Frontal cortex (tissue), 4 donors: ENCODE results near the gene HNRNPAB. TPM values are rescaled to one million over a fixed set of nuclear protein-coding genes. Genes with fewer than 3 reads are reported as not detected.
A peak's percentile ranks its signal among the peaks of the same experiment; 100 is the strongest.

ENCODE experiments used
- DNase-seq, 2 donors: peaks; one replicate each; pipeline ENCODE4 v3.0.0; 2012; ENCODE audit warnings: low spot score in 2 of 2
- FAIRE-seq: peaks from 2 replicates; lab custom pipeline; 2012; peaks lifted over from hg19 to GRCh38; lab: Jason Lieb, UNC
- total RNA-seq: library from RNA; depleted of rRNA; stranded (reverse); fragments of >200 nt; gene quantifications from one replicate; pipeline ENCODE4 v1.2.3, GENCODE V29; 2014
- donor health status: control.
- donor health status: control.
- donor health status: control.

Gene HNRNPAB
- total RNA-seq, 1 donor from 2014 or later, result 49.7 TPM

- no peak for DNase-seq
- no peak for FAIRE-seq
These were observed 5.8 kb downstream of the HNRNPAB start for GRCh38 chr5:178210073-178210535.

- no peak for DNase-seq
- FAIRE-seq, result no peak
These were observed 6.4 kb downstream of the HNRNPAB start for GRCh38 chr5:178210686-178211085.

DNA sequence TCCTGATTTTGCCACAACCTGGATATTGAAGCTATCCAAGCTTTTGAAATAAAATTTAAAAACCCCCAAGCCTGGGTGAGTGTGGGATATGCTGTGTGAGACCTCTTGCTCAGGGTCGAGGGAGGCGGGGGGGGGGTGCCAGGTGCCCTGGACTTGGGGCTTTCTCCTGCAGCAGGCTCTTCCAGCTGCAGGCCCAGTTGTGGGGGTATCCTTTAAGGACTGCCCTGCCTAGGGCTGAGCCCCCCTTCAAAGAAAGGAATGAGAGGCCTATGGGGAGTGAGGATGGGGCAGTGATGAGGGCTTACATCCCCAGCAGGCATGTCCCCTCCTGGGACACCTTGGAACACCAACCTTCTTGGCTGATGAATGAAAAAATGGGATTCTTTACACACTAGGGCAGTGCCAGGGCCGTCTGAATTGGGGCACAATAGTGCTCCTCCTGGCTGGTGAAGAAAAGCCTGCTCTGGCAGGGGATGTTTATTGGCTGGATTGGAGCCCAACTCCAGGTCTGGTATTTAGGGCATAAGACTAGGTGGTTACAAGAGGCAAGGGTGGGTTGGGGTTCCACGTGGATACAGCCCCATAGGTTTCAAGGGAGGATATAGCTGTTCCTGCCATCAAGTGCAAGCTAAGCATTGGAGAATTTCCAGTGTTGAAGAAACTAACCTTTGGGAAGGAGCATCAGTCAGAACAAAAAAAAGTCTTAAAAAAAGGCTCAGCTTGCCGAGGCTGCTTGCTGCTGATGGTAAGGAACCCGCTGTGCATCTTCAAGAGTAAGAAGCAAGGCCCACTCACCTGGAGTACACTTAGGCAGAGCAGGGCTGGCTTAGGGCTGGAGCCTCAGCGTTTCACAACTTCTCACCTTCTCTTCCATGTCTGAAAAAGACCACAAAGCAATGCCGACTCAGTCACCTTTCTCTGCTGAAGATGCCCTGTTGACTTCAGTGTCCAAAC is 7.0 kb downstream of the HNRNPAB start:
- FAIRE-seq (no peak), DNase-seq (no peak)

DNA sequence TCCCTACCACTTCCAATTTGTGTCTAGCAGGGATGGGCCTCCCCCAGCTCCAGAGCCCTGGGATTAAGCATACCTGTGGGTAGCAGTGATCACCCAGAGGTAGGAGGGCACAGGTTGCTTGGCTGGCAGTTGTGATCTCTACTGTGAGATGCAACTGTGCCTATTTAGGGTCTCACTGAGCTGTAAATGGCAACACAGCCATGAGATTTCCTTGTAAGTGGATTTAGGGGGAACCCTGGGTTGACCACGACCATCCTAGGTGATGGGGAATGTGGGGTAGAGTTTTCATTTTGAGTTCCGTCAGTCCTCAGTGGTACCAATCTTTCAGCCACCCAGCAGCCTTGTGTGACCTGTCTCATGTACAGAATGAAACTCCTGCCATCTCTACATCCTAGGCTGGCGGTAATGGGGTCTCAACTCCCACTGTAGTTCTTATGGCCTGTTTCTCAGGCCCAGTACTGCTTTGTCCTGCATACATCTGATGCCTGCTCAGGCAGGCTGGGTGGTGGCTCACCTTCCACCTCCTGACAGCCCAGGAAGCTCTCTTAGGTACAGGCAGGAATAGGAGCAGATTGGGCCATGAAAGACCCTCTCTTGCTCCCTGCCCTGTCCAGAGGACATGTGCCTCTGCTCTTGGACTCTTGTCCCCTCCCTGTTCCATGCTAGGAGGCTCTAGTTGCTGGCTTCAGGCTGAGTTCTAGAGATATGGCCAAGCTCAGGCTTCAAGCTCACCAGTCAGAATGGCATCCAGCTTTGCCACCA is 8.1 kb downstream of the HNRNPAB start:
- FAIRE-seq (no peak), DNase-seq (no peak)

GRCh38 chr5:178213003-178213461 is 8.7 kb downstream of the HNRNPAB start:
- no peak for FAIRE-seq

DNA sequence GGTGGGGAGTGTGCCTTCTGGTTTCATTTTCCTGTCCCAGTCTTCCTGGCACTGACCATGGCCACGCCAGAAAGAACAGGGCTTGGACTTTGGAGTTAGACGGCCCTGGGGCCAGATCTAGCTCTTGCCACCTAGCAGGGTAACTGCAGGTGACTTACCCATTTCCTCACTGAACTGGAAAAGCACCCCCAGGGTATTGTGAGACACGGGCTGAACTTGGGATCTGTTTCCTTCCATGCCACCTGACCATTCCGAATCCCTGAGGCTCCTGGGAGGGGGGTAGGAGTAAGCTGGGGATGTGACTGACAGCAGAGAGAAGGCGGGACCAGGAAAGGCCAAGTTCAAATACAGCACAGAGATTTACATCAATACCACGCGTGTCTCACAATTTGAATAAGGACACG is 9.4 kb downstream of the HNRNPAB start:
- no peak for FAIRE-seq
- no peak for DNase-seq

More at GRCh38 chr5:178213003-178213461, 8.7 kb downstream of the HNRNPAB start:
- no peak for DNase-seq

DNA sequence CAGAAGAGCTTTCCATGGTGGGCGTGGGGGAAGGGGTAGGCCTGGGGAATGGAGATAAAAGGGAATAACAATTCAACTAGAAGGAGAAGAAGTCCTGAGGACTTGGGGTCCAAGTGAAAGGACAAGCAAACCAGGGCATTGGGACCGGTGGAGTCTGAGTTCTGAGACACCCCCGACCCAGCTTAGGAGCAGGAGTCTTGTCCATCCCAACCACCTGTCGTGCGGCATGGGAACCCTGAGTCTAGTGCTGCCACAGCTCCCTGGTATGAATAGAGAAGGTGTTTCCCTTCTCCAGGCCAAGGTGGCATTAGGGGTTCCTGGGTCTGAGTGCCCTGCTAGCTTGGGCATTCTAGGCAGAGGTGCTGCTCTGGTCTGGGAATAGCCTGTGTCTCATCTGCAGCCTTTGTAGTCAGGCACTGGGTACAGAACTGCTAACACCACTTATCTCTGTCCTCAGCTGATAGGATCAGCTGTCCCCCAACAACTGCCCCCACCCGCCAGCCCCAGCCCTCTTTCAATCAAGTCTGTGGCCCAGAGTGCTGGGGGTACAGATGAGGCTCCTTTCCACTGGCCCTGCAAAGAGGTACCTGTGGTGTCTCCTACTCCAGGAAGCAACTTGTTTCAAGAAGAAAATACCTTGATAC is 9.9 kb downstream of the HNRNPAB start:
- no peak for FAIRE-seq
- DNase-seq, result no peak

DNA sequence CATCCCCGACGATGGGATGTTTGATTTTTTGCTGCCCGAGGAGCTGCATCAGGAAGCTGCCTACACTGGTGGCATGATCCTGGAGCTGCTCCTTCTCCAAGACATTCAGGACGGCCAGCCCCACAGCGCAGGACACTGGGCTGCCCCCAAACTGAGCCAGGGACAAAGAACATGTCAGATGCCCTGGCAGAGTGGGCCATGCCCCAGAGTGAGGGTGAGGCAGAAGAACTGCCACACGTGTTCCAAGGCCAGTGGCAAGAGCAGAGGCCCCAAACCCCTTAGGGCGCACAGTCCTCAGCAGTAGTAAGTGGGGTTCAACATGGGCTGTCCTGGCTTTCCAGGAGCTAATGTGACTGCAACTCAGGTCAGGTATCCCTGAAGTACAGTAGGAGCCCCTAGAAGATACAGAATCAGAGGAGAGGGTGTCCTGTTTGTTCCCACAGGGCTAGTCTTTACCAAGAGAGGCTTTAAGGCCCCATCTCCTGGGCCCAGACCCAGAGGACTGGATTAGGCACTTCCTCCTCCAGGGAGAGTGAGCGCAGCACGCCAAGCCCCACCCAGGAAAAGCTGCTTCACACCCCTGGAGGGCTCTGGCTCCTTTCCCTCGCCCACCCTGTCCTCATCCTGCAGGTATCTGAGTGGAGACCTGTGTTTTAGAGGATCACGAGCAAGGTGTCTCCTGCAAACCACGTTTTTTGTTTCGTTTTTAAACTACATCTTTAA is 11.1 kb downstream of the HNRNPAB start:
- FAIRE-seq (no peak), DNase-seq (no peak)

GRCh38 chr5:178216088-178216534 is 11.8 kb downstream of the HNRNPAB start:
- DNase-seq (no peak), FAIRE-seq (no peak)

DNA sequence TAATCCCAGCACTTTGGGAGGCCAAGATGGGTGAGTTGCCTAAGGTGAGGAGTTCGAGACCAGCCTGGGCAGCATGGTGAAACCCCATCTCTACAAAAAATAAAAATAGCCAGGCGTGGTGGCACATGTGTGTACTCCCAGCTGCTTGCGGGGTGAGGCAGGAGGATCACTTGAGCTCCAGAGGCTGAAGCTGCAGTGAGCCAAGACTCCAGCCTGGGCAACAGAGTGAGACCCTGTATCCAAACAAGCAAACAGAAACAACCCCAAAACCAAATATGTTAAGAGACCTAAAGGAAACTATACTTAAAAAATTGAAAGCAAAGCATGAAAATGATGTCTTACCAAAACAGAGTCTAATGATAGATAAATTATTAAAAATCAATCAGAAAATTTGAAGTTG is 12.4 kb downstream of the HNRNPAB start:
- FAIRE-seq (no peak), DNase-seq (no peak)

DNA sequence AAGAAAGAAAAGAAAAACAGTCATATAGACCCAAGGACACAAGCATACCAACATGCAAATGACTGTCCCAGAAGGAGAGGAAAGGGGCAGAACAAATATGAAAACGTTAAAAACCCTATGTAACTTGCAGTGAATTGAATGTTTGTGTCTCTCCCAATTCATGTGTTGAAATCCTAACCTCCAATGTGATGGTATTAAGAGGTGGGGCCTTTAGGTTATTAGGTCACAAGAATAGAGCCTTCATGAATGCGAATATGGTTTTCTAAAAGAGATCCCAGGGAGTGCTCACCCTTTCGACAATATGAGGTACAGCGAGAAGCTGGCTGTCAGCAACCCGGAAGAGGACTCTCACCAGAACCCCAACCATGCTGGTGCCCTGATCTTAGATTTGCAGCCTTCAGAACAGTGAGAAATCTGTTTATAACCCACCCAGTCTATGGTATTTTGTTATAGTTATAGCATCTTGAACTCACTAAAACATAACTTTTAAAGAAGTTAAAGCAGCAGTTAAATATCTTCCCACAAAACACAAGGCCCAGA is 14.0 kb downstream of the HNRNPAB start:
- FAIRE-seq (no peak), DNase-seq (no peak)

- DNase-seq (no peak), FAIRE-seq (peak; percentile 21)
These were observed 14.5 kb downstream of the HNRNPAB start for GRCh38 chr5:178218827-178219226.

GRCh38 chr5:178221282-178221681 is 16.9 kb downstream of the HNRNPAB start:
- FAIRE-seq (no peak), DNase-seq (no peak)

GRCh38 chr5:178221853-178222252 is 17.5 kb downstream of the HNRNPAB start:
- FAIRE-seq (no peak), DNase-seq (no peak)

- FAIRE-seq (no peak), DNase-seq (no peak)
These were observed 18.0 kb downstream of the HNRNPAB start for GRCh38 chr5:178222292-178222691.

- FAIRE-seq (no peak), DNase-seq (no peak)
These were observed 19.0 kb downstream of the HNRNPAB start for GRCh38 chr5:178223196-178223773.

DNA sequence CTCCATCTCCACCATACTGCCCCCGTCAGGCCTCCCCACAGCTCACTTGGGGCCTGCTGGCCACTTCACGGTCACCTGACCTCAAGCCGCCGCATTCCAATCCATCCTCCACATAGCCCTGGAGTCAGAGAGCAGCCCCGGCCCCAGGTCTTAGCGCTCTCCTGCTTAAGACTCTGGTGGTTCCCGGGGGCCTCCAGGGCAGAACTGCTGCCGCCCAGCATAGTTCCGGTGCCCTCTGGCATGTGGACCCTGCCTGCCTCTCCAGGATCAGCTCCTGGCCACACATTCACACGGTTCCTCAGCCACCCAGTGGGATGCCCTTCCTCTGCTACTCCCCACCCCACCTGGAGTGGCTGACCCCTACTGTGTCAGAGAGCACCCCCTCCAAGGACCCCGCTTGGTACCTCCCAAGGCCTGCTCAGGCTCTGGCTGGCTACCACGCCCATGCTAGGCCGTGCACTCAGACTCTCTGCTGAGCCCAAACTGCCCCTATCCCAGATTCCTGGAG is 19.5 kb downstream of the HNRNPAB start:
- FAIRE-seq, result no peak
- DNase-seq, result no peak

DNA sequence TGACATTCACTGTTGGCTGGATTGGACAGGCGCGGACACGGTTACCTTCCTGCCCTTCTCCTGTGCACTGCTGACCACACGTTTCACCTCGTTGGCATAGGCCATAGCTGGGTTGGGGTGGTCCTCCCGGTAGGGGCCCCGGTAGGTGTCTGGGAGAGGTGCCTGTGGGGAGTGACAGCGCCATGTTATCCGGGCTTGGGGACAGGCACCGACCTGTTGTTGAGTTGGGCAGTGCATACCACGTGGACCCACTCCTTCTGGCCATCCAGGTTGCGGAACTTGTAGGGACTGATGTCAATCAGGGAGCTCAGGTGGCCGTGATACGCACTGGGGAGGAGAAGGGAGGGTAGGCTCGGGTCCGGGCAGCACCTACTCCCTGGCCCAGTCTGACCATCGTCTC is 20.1 kb downstream of the HNRNPAB start:
- FAIRE-seq (no peak), DNase-seq (no peak)

- no peak for DNase-seq
- FAIRE-seq, result no peak
These were observed 20.8 kb downstream of the HNRNPAB start for GRCh38 chr5:178225174-178225573.
